ENCODE results near the gene SLCO1C1.
"Not testable (repeated sequence)": the region's sequence is repeated elsewhere in the genome, so short reads cannot be mapped to it uniquely, and the experiment has no call there.

Gene SLCO1C1

DNA sequence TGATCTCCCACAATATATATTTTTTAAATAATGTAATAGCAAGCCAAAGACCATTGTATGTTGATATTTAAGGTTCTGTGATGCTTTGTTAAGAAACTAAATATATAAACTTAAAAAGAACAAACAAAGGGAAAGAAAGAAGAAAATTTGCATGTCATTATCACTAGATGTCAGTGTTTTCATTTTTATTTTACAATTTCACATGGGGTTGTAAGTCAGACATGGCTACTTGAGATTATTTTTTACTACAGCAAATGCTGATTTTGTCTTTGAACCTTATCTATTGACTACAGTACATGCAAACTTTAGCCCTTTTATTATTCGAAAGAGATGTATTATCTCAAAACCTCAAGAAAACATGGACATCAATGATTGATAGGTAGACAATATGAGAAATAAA lies 36.1 kb downstream of the SLCO1C1 start:
- no peak for DNase-seq (ENCODE audit: low spot score)
- TF ChIP-seq, protein P1, sequence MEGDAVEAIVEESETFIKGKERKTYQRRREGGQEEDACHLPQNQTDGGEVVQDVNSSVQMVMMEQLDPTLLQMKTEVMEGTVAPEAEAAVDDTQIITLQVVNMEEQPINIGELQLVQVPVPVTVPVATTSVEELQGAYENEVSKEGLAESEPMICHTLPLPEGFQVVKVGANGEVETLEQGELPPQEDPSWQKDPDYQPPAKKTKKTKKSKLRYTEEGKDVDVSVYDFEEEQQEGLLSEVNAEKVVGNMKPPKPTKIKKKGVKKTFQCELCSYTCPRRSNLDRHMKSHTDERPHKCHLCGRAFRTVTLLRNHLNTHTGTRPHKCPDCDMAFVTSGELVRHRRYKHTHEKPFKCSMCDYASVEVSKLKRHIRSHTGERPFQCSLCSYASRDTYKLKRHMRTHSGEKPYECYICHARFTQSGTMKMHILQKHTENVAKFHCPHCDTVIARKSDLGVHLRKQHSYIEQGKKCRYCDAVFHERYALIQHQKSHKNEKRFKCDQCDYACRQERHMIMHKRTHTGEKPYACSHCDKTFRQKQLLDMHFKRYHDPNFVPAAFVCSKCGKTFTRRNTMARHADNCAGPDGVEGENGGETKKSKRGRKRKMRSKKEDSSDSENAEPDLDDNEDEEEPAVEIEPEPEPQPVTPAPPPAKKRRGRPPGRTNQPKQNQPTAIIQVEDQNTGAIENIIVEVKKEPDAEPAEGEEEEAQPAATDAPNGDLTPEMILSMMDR (IDR thresholded peaks at IDR 0.05; ENCODE audit: extremely low read depth, missing control alignments) = no peak

GRCh38 chr12:20740972-20741371 lies 45.8 kb downstream of the SLCO1C1 start:
- TF ChIP-seq, protein P1 (IDR thresholded peaks at IDR 0.05; ENCODE audit: extremely low read depth, missing control alignments) = no peak
- no peak for DNase-seq (ENCODE audit: low spot score)

- TF ChIP-seq, protein P1 (IDR thresholded peaks at IDR 0.05; ENCODE audit: extremely low read depth, missing control alignments) = no peak
- DNase-seq (ENCODE audit: low spot score) = no peak
Observed at GRCh38 chr12:20748198-20748597, 53.1 kb downstream of the SLCO1C1 start.

GRCh38 chr12:20751046-20751445 lies 55.9 kb downstream of the SLCO1C1 start:
- TF ChIP-seq, protein P1 (IDR thresholded peaks at IDR 0.05; ENCODE audit: extremely low read depth, missing control alignments) = no peak
- no peak for DNase-seq (ENCODE audit: low spot score)

- DNase-seq (ENCODE audit: low spot score) = no peak
- TF ChIP-seq, protein P1 (IDR thresholded peaks at IDR 0.05; ENCODE audit: extremely low read depth, missing control alignments) = no peak
Observed at GRCh38 chr12:20777420-20777819, 82.3 kb downstream of the SLCO1C1 start.

DNA sequence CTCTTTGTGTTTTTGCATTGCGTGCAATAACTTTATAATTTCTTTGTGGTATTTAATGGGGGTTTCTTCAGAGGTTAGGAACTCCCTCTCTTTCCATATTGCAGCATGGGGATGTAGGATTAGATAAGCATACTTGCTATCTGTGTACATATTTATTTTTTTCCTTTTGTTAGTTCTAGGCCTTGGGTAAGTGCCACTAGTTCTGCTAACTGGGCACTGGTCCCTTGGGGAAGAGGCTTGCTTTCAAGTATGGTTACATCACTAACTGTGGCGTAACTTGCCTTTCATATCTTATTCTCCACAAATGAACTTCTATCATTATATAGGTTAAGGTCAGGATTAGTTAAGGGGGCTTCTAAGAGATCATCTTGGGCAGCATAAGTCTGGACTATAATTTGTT lies 83.8 kb downstream of the SLCO1C1 start:
- no peak for DNase-seq (ENCODE audit: low spot score)
- TF ChIP-seq, protein P1 (IDR thresholded peaks at IDR 0.05; ENCODE audit: extremely low read depth, missing control alignments) = no peak

GRCh38 chr12:20779971-20780370 lies 84.8 kb downstream of the SLCO1C1 start:
- not testable (repeated sequence) for DNase-seq (ENCODE audit: low spot score)

- DNase-seq (ENCODE audit: low spot score) = not testable (repeated sequence)
Observed at GRCh38 chr12:20783796-20784357, 88.7 kb downstream of the SLCO1C1 start.
